Measurements from ENCODE around the gene PDIA6. TPM values are rescaled to one million over a fixed set of nuclear protein-coding genes. Genes with fewer than 3 reads are reported as not detected.

The PDIA6 gene
- total RNA-seq, 1 donor from 2014 or later, result 125 TPM

DNA sequence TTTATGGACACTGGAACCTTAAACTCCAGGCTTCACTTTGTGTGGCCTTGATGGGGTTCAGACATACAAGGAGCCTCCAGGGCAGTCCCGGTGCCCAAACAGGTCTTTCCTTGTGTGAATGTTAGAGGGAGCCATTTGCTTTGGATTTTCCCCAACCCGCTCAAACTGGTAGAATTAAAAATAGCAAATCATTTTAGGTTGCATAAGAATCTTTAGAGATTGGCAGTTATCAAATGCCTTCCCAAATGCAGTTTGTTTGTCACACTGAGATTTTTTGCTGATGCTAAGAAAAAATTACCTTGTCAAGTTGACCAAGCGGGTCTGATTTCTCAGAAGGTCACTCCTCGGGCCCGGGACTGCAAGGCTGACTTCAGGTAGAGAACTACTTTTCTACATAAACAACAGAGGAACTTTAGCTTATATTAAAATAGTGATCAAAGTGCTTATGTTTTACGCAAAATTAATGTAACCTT, 54.7 kb downstream of the PDIA6 start:
- DNase-seq (ENCODE audit: missing footprints) (no peak), ATAC-seq (no peak)
- intact Hi-C loops (cut with DNase I), result no loop called here

DNA sequence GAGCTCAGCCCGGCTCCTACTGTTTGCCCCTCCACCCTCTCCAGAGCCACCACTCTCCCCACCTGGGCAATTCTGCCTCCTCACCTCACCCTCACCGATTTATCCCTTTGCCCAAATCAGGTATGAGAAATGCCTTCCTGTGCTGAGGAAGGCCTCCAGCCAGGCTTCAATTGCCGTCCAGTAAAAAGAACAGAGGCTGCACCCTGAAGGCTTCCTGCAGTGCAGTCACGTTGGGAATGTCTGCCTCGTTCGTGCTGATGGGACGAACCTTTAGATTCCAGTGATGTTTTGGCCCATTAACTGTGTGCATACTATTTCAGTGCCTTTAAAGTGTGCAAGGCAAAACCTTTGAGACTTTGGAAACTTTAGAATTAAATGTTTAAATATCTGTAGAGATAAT, 57.0 kb downstream of the PDIA6 start:
- intact Hi-C loops (cut with DNase I), result no loop called here

DNA sequence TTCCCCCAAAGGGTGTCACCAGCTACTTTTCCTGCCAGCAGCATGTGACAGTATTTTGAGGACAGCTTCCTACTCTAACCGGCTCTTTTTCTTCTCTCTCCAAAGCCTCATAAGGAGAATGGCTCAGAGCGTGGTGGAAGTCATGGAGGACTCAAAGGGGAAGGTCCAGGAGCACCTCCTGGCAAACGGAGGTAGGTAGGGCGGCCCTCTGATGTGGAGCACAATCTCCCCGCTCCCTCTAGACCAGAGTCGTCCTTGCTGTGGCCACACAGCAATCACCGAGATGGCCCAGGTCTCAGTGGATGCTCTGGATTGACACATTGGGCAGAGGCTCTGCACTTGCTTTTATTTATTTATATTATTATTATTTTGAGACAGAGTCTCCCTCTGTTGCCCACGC, 58.7 kb downstream of the PDIA6 start:
- intact Hi-C loops (cut with DNase I), result no loop called here
- DNase-seq (ENCODE audit: missing footprints) (no peak), ATAC-seq (no peak)

More for the DNA sequence above, 57.0 kb downstream of the PDIA6 start:
- no peak for DNase-seq (ENCODE audit: missing footprints)
- ATAC-seq, result no peak

DNA sequence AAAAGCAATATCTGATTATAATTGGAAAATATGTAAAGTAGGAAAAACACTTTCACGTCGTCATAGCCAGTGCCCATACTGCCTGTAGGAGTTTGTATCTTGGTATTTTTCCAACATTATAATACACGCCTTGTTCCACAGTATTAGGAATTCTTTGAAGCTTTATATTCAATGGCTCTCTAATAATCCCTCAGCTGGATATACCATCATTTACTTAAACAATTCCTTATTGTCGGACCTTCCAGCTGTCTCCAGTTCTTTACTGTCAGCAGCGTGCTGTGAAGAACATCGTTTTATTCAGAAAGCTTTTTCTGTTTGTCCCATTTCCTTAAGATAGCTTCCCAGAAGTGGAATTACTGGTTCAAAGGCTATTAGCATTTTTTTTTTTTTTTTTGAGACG, 59.4 kb downstream of the PDIA6 start:
- intact Hi-C loops (cut with DNase I), result no loop called here
- no peak for DNase-seq (ENCODE audit: missing footprints)
- ATAC-seq, result no peak

DNA sequence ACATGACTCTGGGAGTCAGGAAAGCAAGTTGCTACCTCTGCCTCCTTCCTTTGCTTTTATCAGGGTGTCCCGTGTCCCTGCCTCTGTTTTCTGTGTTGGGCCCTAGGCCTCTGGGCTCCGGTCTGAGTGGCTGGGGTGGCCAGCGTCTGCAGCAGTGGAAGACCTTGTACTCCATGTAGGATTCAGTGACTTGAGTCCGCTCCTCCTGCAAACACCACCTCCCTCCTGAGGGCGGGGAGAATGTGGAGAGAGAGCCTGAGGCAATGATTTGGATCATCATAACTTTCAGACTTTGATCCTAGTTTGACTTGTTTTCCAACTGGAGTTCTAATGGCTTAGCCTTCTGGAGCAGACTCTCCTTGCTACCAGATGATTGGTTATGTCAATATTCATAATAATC, 60.3 kb downstream of the PDIA6 start:
- ATAC-seq (no peak), DNase-seq (ENCODE audit: missing footprints) (no peak)
- intact Hi-C loops (cut with DNase I), result no loop called here

DNA sequence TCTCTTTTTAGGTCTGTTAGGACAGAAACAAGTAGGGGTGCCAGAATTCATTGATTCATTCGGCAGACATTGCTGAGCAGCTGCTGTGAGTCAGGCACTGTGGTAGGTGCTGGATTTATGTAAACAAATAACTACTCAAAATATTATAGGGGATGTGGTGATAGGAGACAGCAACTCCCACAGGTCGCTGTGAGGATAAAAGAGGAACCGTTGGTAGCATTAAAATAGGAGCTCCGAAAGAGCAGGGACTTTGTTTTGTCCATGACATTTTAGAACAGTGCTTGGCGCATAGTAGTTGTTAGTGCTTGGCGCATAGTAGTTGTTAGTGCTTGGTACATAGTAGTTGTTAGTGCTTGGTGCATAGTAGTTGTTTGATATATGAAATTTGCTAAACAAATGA, 62.0 kb downstream of the PDIA6 start:
- intact Hi-C loops (cut with DNase I), result no loop called here
- DNase-seq (ENCODE audit: missing footprints) (no peak), ATAC-seq (no peak)

DNA sequence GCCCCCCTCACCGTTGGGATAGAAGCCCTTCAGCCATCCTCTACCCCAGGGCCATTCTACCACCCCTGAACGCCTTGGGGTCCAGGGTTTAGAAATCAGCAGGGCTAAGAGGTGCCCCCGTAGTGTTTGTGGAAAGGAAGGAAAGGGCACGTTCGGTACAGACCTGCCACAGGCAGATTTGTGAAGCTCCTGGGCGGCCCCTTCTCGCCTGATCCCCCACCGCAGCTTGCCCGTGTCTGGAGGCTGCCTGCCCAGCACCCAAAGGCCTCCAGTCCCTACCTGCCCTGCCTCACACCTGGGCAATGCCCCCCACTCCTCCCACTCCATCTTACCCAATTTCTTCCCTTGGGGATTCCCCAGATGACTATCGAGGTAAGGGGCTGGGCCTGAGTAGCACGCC, 69.9 kb downstream of the PDIA6 start:
- intact Hi-C loops (cut with DNase I), result no loop called here
- ATAC-seq (no peak), DNase-seq (ENCODE audit: missing footprints) (no peak)

DNA sequence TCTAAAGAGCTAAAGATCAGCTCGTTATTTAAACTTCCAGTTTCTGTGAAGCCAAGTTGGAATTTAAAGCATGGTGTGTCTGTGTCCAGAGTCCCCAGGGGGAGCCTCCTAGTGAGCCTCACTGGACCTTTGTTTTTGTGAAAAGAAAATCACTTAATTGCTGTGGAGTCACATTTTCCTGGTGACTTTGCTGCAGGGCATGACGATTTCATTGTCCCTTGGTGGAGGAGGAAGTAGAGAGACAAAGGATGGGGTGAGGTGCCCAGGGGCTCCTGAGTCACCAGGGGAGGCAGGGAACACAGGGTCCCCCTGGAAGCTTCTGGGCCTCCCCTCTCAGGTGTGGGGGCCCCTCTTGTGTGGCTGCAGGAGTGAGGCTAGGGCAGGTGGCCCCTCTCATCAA, 71.4 kb downstream of the PDIA6 start:
- DNase-seq (ENCODE audit: missing footprints) (no peak), ATAC-seq (no peak)
- intact Hi-C loops (cut with DNase I), result no loop called here

DNA sequence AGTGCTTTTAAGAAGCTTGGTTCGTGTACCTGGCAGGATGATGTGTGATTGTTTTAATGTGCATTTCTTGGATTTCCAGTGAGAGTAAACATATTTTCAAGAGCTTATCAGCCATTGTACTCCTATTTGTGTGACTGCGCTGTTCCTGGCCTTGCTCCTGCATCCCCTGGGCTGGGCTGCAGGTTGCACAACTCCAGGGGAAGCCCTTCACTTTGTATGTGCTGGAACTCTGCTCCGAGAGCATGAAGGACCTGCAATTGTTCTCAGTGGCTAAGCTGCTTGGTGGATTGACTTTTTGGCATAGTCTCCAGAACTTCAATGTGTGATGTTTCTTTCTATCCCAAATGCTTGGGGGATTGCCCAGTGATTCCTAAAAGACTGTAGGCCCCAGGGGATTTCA, 72.4 kb downstream of the PDIA6 start:
- intact Hi-C loops (cut with DNase I), result no loop called here

DNA sequence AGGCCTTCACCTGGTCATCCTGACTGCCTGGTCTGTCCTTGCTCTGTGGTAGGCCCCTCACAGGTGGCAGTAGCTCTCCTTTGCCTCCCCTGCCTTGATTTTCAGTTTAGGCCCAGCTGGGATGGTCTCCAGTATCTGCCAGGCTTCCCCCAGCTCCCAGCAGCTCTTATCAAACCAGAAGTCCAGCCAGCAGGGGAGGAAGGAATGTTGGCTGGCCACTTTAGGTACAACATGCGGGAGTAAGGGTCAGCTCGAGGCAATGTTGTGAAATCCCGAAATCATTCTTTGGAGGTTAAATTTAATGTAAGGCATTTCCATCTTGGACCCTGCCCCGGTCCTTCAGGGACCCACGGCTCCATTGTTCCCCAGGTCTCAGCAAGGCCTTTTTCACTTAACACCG, 74.4 kb downstream of the PDIA6 start:
- no peak for ATAC-seq
- DNase-seq (ENCODE audit: missing footprints), result no peak
- intact Hi-C loops (cut with DNase I), result no loop called here

More for the DNA sequence above, 72.4 kb downstream of the PDIA6 start:
- DNase-seq (ENCODE audit: missing footprints), result no peak
- no peak for ATAC-seq

DNA sequence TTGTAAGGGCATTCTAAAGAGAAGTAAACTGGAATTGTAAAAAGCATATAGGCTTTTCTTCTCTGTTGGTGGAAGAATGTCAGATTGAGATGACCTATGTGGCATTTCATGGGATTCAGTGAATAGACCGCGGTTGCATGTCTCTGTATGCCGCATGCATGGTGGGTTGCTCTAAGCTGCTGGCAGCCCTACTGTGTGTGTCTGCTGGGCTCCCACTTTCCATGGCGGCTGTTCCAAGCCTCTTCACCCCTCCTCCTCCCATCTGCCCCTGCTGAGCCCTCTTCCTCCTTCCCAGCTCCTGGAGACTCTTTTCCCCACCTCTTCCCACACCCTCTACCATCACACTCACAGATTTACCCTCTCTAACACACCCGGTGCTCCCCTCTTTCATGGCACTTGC, 78.6 kb downstream of the PDIA6 start:
- DNase-seq (ENCODE audit: missing footprints) (no peak), ATAC-seq (no peak)
- intact Hi-C loops (cut with DNase I), result no loop called here

DNA sequence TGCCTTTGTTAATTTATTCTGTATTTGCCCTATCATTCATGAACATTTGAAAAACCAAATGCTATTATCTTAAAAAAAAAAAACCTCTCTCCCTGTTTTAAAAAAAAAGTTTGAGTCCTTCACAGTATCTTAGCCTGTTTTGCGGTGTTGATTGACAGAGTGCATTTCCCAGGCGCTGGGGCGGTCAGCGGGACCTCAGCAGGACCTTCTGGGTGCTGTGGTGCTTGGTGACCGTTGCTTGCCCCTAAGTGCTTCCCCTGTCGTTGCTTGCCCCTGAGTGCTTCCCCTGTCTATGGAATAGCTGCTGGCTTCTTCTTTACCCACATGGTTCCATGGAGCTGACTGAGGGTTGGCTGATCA, 79.0 kb downstream of the PDIA6 start:
- no peak for ATAC-seq
- DNase-seq (ENCODE audit: missing footprints), result no peak
- intact Hi-C loops (cut with DNase I), result no loop called here

Other genes with a start within 250 kb of the PDIA6 start
- 17.5 TPM for gene NOL10, start 122.8 kb downstream of the PDIA6 start, total RNA-seq
- gene ATP6V1C2, start 91.2 kb downstream of the PDIA6 start, total RNA-seq, result 1.9 TPM
- 0.24 TPM for gene KCNF1, start 99.1 kb upstream of the PDIA6 start, total RNA-seq